Measurements from ENCODE around the gene HNRNPUL1.
"Not testable (repeated sequence)": the region's sequence is repeated elsewhere in the genome, so short reads cannot be mapped to it uniquely, and the experiment has no call there.

The HNRNPUL1 gene

GRCh38 chr19:41263850-41264580 lies at the start of gene HNRNPUL1:
TSS of gene HNRNPUL1 (plus strand) at chr19:41264372. CDS start at chr19:41264504, 132 bp downstream.
- peak; percentile 100 for DNase-seq

- DNase-seq = no peak
These were observed 46.4 kb upstream of the HNRNPUL1 start for GRCh38 chr19:41217741-41218140.

GRCh38 chr19:41218249-41218614 lies 45.9 kb upstream of the HNRNPUL1 start:
- no peak for DNase-seq

DNA sequence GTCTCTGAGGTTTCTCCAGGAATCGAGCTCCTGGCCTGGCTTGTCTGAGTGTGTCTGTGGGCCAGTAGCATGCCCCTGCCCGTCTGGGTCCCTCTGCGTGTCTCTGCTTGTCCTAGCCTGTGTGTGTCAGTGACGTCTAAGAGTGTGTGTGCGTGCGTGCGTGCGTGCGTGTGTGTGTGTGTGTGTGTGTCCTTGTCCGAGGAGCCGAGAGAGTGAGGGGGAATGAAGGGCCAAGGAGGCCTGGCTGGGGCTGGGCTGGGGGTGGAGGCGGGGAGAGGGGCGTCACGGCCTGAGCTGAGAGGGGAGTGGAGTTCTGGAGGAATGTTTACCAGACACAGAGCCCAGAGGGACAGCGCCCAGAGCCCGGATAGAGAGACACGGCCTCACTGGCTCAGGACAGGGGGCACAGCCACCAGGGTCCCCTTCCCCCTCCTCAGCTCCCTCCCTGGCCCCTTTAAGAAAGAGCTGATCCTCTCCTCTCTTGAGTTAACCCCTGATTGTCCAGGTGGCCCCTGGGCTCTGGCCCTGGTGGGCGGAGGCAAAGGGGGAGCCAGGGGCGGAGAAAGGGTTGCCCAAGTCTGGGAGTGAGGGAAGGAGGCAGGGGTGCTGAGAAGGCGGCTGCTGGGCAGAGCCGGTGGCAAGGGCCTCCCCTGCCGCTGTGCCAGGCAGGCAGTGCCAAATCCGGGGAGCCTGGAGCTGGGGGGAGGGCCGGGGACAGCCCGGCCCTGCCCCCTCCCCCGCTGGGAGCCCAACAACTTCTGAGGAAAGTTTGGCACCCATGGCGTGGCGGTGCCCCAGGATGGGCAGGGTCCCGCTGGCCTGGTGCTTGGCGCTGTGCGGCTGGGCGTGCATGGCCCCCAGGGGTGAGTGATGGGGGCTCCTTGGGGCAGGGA lies 45.3 kb upstream of the HNRNPUL1 start, which contains the start of gene AXL:
AXL (plus strand) TSS at position 609 of the 893 bp plus-strand sequence; CDS start at position 779, 170 bp downstream.
- DNase-seq = no peak

- DNase-seq = no peak
These were observed 44.1 kb upstream of the HNRNPUL1 start for GRCh38 chr19:41219924-41220567.

DNA sequence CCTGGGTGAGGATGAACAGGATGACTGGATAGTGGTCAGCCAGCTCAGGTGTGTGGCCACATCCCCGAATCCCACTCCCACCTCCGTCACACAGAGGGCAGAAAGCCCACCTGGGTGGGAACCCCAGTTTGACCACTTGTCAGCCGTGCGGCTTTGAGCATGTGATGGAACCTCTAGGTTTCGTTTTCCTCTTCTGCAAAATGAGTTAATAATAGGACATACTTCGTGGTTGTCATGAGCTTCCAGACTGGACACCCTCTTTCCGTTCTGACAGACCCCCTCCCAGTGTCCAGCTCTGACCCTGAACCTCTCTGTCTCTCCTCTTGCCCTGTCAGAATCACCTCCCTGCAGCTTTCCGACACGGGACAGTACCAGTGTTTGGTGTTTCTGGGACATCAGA lies 43.4 kb upstream of the HNRNPUL1 start:
- DNase-seq = no peak

DNA sequence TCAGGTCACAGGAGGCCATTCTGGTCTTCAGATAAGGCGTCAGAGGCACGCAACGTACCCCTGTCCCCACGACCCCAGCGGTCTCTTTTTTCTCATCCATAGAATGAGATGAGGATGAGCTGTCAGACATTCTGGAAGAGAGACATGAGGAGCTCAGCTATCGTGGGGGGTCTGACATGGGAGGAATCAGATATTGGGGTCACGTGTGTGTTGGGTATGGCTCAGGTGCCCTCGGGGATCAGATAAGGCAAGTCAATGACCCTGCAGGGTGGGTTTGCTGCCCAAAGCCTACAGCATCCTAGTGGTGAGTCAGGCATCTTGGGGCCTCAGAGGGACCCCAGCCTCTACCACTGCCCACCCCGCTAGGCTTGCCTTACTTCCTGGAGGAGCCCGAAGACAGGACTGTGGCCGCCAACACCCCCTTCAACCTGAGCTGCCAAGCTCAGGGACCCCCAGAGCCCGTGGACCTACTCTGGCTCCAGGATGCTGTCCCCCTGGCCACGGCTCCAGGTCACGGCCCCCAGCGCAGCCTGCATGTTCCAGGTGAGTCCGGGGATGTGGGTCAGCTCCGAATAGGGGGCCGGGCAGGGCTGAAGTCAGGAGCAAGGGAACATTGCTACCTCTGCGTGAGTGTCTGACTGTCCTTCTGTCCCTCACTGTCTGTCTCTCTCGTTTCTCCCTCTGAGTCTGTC lies 42.5 kb upstream of the HNRNPUL1 start:
- DNase-seq = no peak

- no peak for DNase-seq
These were observed 41.9 kb upstream of the HNRNPUL1 start for GRCh38 chr19:41222240-41222639.

- no peak for DNase-seq
These were observed 40.5 kb upstream of the HNRNPUL1 start for GRCh38 chr19:41223431-41224234.

DNA sequence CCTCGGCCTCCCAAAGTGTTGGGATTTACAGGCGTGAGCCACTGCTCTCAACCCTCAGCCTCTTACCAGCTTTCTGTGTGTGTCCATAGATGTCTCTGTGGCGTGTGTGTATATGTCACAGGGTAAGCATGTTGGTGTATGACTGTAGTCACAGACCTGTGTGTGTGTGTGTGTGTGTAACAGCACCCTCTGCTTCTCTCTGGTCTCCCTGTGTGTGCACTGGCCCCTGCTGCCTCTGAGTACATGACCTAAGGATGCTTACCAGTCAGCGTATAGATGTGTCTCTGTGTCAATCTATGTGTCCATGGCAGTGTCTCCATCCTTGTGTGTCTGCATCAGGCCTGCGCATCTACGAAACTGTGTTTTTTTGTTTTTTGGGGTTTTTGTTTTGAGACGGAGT lies 39.5 kb upstream of the HNRNPUL1 start:
- DNase-seq = no peak

GRCh38 chr19:41225238-41226052 lies 38.7 kb upstream of the HNRNPUL1 start:
- no peak for DNase-seq

- DNase-seq = no peak
These were observed 37.9 kb upstream of the HNRNPUL1 start for GRCh38 chr19:41226053-41226873.

- DNase-seq = no peak
These were observed 37.2 kb upstream of the HNRNPUL1 start for GRCh38 chr19:41226874-41227390.

DNA sequence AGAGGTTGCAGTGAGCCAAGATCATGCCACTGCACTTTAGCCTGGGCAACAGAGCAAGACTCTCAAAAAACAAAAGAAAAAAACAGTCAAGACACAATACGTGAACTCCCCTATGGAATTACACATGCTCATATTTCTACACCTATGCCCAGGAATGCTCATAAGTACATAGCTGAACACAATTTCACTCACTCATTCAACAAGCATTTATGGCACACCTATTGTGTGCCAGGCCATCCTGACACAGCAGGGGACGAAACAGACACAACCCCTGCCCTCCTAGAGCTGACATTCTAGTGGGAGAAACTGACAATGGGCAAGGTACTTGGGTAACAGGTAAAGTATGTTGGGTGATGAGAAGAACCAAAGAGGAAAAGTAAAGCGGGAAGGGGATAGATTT lies 35.7 kb upstream of the HNRNPUL1 start:
- DNase-seq = no peak

DNA sequence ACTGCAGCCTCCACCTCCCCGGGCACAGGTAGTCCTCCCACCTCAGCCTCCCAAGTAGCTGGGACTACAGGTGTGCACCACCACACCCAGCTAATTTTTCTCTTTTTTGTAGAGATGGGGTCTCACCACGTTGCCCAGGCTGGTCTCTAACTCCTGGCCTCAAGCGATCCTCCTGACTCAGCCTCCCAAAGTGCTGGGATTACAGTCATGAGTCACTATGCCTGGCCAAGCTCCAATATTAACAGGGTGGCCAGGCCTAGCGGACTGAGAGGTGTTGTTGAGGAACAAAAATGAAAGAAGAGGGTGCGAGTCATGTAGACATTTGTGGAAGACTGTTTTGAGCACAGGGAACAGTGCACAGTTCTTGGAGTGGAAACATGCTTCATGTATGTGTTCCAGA lies 34.8 kb upstream of the HNRNPUL1 start:
- not testable (repeated sequence) for DNase-seq

- no peak for DNase-seq
These were observed 33.9 kb upstream of the HNRNPUL1 start for GRCh38 chr19:41230067-41230857.

GRCh38 chr19:41232686-41233085 lies 31.5 kb upstream of the HNRNPUL1 start:
- no peak for DNase-seq

DNA sequence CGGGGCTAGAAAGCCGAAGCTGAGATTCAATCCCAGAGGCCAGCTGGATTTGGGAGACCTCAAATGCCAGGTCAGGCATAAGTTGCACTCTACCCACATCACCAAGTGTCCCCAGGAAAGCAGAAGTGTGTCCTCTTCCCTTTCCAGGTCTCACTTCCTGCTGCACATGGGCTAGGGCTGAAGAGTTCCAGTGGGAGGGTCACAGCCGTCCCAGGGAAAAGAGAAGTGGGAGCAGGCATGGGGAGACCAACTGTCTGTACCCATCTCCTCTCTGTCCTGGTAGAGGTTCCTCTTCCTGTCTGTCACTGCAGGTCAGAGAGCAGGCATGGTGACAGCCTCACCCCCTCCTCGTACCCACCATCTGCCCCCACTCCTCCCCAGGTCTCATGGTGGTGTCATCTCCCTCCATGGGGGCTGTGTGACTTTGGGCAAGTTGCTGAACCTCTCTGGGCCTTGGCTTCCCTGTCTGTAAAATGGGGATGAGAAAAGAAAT lies 30.4 kb upstream of the HNRNPUL1 start:
- no peak for DNase-seq
